Keratinocyte (primary cell): ENCODE measurements around the gene INTS3.

Source experiments
- CTCF ChIP-seq, 3 experiments: IDR thresholded peaks in 1 of 3; conservative IDR thresholded peaks in 1 of 3; optimal IDR thresholded peaks in 1 of 3; 2 replicates in 2 of 3; 3 replicates in 1 of 3; pipeline versions ENCODE3 to v1.5.1; 2011; ENCODE audit warnings: low read length in 3 of 3, mild to moderate bottlenecking in 3 of 3, moderate library complexity in 2 of 3, control low read depth in 1 of 3, inconsistent platforms in 1 of 3; ENCODE audit not compliant: insufficient read depth in 2 of 3; ENCODE audit errors: extremely low read depth in 1 of 3
- EZH2 ChIP-seq: IDR thresholded peaks from one replicate; pipeline ENCODE4 v1.6.1; 2012; ENCODE audit warnings: inconsistent platforms, mild to moderate bottlenecking, low read length, moderate library complexity

DNA sequence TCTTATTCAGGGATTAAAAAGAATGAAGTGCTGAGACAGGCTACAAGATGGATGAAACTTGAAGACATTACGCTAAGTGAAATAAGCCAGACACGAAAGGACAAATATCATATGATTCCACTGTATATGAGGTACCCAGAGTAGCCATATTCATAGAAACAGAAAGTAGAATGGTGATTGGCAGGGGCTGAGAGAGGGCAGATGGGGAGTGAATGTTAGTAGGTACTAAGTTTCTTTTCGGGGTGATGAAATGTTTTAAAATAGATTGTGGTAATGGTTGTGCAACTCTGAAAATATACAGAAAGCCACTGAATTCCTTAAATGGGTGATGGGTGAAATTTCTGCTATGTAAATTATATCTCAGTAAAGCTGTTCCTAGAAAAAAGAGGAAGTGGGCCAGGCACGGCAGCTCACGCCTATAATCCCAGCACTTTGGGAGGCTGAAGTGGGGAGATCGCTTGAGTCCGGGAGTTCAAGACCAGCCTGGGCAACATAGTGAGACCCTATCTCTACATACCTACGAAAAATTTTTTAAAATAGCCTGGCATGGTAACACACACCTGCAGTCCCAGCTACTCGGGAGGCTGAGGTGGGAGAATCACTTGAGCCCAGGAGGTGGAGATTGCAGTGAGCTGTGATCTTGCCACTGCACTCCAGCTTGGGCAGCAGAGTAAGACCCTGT, 63.3 kb downstream of the INTS3 start:
- no peak for TF ChIP-seq CTCF (optimal IDR thresholded peaks at IDR 0.05 in 1 of 3, IDR thresholded peaks at IDR 0.05 in 1 of 3, conservative IDR thresholded peaks at IDR 0.05 in 1 of 3; ENCODE audit: extremely low read depth in 1 of 3, insufficient read depth in 2 of 3, low read length in 3 of 3)
- TF ChIP-seq EZH2, result no peak
